ENCODE measurements around the gene GRK5.

DNA sequence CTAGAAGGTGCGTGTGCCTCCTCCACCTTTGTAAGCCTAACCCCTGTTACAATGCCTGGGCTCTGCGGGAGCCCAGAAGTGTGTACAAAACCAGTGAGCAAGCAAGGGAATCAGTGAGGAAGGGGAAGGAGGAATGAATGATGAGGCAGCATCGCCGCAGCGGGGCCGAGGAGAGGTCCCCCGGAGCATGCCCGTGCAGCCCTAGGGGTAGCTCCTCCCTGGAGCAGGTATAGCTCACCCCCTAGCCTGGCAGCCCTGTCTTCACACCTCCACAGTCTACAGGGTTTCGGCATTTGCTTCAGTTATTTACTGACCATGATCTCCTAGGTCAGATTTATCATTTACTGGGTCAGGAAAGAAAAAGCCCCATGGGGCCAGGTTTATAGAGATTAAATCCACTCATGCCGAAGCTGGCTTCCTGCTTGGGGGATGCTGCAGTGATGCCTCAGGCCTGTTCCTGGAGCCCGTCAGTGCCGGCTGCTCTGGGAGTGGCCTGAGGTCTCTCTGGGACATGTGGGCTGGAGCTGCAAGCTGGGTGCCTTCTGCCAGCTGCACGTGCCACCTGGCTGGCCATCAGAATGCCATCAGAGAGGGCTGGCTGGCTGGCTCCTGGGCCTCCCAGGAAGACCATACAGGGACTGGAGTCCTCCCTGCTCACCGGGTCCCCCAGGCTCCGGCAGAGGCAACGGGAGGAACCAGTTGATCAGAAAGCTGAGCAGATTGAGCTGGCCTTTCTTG lies 138.9 kb downstream of the GRK5 start:
- no peak for TF ChIP-seq SP1 (IDR thresholded peaks at IDR 0.05)
- TF ChIP-seq SUZ12 (IDR thresholded peaks at IDR 0.05), result no peak
- TF ChIP-seq ELF4 (IDR thresholded peaks at IDR 0.05), result no peak
- TF ChIP-seq NFRKB (IDR thresholded peaks at IDR 0.05), result no peak
- no peak for TF ChIP-seq BHLHE40 (IDR thresholded peaks at IDR 0.05; ENCODE audit: borderline replicate concordance)
- TF ChIP-seq TARDBP (IDR thresholded peaks at IDR 0.05), result no peak

Measured in HEK293T (cell line).